Esophagus muscularis mucosa (tissue), 3 donors: ENCODE measurements around the gene ORAI3.

Experiments
- POLR2A ChIP-seq: fragments of 450-650 bp; IDR thresholded peaks from one replicate; pipeline ENCODE4 v1.6.1; 2017; ENCODE audit warnings: antibody characterized with exemption, moderate library complexity, mild to moderate bottlenecking, low read depth
- POLR2AphosphoS5 ChIP-seq, 2 donors: sonication (generic); formaldehyde crosslinking; IDR thresholded peaks; one replicate each; pipeline ENCODE4 v1.6.1; 2017; ENCODE audit warnings: antibody characterized with exemption in 2 of 2
- TF ChIP-seq, protein P1 (sequence below), 3 experiments: fragments of 200-600 bp in 2 of 3; fragments of 450-650 bp in 1 of 3; sonication (generic) in 2 of 3; IDR thresholded peaks; one replicate each; pipeline ENCODE4 v1.5.1; 2017 to 2019; ENCODE audit warnings: antibody characterized with exemption in 3 of 3, mild to moderate bottlenecking in 2 of 3, moderate library complexity in 1 of 3

DNA sequence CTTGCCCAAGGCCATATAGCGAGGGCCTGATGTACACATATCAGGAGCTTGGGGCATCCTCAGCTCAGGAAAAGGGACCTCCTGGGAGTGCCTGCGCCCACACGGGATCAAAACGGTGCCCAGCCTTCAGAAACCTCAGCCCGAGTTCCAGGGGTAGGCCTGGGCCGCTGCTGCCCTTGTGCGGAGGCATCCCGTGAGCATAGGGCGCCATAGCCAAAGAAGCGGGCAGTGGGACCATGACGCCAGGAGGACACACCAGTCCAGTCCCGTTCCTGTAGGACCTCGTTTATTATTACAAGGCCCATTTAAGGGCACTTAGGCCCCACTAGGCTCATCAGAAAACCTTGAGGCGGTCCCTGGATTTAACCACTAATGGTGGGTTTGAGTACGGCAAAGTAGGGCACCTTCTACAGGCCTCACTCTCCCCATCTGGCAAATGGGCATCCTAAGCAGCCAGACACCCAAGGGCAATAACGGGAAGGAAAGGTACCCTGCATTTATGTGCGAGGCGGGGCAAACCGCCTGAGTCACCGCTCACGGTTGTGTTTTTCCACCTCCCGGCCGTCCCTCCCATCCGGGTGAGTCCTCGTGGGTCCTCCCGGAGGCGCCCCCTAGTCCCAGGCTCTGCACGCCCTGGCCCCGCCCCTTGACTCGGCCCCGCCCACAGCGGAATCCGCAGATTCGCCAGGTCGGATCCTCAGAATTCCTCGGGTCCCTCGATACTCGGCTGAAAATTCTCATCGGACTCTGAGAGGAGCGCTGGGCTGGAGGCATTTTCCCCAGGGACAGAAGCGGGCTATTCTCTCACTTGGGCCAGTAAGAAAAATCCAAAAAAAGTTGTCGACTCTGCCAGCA is 8.0 kb downstream of the ORAI3 start:
- TF ChIP-seq, protein P1, sequence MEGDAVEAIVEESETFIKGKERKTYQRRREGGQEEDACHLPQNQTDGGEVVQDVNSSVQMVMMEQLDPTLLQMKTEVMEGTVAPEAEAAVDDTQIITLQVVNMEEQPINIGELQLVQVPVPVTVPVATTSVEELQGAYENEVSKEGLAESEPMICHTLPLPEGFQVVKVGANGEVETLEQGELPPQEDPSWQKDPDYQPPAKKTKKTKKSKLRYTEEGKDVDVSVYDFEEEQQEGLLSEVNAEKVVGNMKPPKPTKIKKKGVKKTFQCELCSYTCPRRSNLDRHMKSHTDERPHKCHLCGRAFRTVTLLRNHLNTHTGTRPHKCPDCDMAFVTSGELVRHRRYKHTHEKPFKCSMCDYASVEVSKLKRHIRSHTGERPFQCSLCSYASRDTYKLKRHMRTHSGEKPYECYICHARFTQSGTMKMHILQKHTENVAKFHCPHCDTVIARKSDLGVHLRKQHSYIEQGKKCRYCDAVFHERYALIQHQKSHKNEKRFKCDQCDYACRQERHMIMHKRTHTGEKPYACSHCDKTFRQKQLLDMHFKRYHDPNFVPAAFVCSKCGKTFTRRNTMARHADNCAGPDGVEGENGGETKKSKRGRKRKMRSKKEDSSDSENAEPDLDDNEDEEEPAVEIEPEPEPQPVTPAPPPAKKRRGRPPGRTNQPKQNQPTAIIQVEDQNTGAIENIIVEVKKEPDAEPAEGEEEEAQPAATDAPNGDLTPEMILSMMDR (IDR thresholded peaks at IDR 0.05), result no peak
- no peak for TF ChIP-seq POLR2AphosphoS5 (IDR thresholded peaks at IDR 0.05)
- no peak for TF ChIP-seq POLR2A
